ENCODE measurements around the gene GPR158. TPM values are rescaled to one million over a fixed set of nuclear protein-coding genes. Genes with fewer than 3 reads are reported as not detected.

Gene GPR158
- total RNA-seq, 1 experiment from 2014 or later = 2.9 TPM

DNA sequence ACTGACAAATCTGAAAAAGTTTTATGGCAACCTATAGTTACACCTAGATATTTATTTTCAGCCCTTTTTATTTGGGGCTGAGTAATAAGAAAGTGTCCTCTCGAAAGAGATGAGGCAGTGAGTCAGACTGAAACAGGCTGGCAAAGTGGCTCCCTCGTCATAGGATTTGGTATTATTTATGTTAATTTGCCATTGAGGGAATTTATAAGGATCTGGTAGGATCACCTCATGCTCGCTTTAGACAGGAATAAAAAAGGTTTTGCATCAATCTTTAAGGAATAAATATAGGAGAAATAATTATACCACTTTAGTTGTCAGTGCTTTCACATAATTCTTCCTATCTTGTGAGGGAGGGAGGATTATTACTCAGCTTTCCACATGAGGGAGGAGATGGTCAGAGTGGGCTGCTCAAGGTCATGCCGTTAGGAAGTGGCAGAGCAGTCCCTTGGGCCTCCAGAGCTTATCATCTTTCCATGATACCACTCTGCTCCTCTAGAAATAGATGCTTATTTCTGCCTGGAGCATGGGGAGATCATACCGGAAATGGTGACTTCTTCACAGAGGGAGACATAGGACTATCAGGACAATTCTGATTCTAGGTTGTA lies 356.8 kb downstream of the GPR158 start:
- ChIA-PET RAD21 (ENCODE audit: low non-redundant PET in 1 of 2, low total read pairs in 2 of 2, uncharacterized antibody in 2 of 2, unreplicated experiment in 2 of 2) (no interaction called here), POLR2A (no interaction called here), CTCF (no interaction called here)
- Histone ChIP-seq H3K9ac (ENCODE audit: low read length) (no peak overlapping the region), H3K4me2 (ENCODE audit: low read length) (no peak overlapping the region), H3K36me3 (ENCODE audit: control insufficient read depth in 1 of 2, insufficient read depth in 2 of 2, low read length in 2 of 2) (no peaks in the 10 kb centered on the region), H3K4me3 (replicated peaks in 1 of 2; ENCODE audit: low read depth in 1 of 2, low read length in 2 of 2) (no peak overlapping the region), H3K4me1 (ENCODE audit: control insufficient read depth in 1 of 2, insufficient read depth in 2 of 2, low read length in 2 of 2) (no peaks in the 10 kb centered on the region), H3K27ac (ENCODE audit: low read depth, low read length) (no peak overlapping the region), H3K79me2 (ENCODE audit: insufficient read depth, low read length) (no peaks in the 10 kb centered on the region), H3K27me3 (ENCODE audit: insufficient read depth, low read length) (no peaks in the 10 kb centered on the region), H4K20me1 (ENCODE audit: insufficient read depth) (no peaks in the 10 kb centered on the region), H3K9me2 (ENCODE audit: insufficient read depth) (no peaks in the 10 kb centered on the region), H2AFZ (ENCODE audit: low read depth, low read length, poor library complexity, severe bottlenecking) (no peak overlapping the region), H3K9me3 (ENCODE audit: control insufficient read depth in 1 of 2, insufficient read depth in 1 of 2, low read depth in 1 of 2, low read length in 2 of 2) (no peaks in the 10 kb centered on the region)
- ATAC-seq (no peak), DNase-seq (ENCODE audit: low read depth, low spot score) (no peak)
- no peak for TF ChIP-seq CBX3 (IDR thresholded peaks at IDR 0.05; ENCODE audit: low read depth)
- TF ChIP-seq, protein P1, sequence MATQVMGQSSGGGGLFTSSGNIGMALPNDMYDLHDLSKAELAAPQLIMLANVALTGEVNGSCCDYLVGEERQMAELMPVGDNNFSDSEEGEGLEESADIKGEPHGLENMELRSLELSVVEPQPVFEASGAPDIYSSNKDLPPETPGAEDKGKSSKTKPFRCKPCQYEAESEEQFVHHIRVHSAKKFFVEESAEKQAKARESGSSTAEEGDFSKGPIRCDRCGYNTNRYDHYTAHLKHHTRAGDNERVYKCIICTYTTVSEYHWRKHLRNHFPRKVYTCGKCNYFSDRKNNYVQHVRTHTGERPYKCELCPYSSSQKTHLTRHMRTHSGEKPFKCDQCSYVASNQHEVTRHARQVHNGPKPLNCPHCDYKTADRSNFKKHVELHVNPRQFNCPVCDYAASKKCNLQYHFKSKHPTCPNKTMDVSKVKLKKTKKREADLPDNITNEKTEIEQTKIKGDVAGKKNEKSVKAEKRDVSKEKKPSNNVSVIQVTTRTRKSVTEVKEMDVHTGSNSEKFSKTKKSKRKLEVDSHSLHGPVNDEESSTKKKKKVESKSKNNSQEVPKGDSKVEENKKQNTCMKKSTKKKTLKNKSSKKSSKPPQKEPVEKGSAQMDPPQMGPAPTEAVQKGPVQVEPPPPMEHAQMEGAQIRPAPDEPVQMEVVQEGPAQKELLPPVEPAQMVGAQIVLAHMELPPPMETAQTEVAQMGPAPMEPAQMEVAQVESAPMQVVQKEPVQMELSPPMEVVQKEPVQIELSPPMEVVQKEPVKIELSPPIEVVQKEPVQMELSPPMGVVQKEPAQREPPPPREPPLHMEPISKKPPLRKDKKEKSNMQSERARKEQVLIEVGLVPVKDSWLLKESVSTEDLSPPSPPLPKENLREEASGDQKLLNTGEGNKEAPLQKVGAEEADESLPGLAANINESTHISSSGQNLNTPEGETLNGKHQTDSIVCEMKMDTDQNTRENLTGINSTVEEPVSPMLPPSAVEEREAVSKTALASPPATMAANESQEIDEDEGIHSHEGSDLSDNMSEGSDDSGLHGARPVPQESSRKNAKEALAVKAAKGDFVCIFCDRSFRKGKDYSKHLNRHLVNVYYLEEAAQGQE (IDR thresholded peaks at IDR 0.05; ENCODE audit: low read depth) = no peak
- no peak for TF ChIP-seq SP1 (IDR thresholded peaks at IDR 0.05; ENCODE audit: low read depth)
- TF ChIP-seq SIN3A (IDR thresholded peaks at IDR 0.05; ENCODE audit: low read depth) = no peak
- TF ChIP-seq, protein P2, sequence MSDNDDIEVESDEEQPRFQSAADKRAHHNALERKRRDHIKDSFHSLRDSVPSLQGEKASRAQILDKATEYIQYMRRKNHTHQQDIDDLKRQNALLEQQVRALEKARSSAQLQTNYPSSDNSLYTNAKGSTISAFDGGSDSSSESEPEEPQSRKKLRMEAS (IDR thresholded peaks at IDR 0.05) = no peak
- TF ChIP-seq, protein P3, sequence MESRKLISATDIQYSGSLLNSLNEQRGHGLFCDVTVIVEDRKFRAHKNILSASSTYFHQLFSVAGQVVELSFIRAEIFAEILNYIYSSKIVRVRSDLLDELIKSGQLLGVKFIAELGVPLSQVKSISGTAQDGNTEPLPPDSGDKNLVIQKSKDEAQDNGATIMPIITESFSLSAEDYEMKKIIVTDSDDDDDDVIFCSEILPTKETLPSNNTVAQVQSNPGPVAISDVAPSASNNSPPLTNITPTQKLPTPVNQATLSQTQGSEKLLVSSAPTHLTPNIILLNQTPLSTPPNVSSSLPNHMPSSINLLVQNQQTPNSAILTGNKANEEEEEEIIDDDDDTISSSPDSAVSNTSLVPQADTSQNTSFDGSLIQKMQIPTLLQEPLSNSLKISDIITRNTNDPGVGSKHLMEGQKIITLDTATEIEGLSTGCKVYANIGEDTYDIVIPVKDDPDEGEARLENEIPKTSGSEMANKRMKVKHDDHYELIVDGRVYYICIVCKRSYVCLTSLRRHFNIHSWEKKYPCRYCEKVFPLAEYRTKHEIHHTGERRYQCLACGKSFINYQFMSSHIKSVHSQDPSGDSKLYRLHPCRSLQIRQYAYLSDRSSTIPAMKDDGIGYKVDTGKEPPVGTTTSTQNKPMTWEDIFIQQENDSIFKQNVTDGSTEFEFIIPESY (IDR thresholded peaks at IDR 0.05; ENCODE audit: extremely low read depth, insufficient replicate concordance, low read length) = no peak
- TF ChIP-seq EGR1 (IDR thresholded peaks at IDR 0.05; ENCODE audit: low read depth) = no peak
- TF ChIP-seq ELF1 (IDR thresholded peaks at IDR 0.05; ENCODE audit: borderline replicate concordance, low read depth) = no peak
- no peak for TF ChIP-seq ZNF274 (IDR thresholded peaks at IDR 0.05; ENCODE audit: low read depth, low read length)
- no peak for TF ChIP-seq JUND (IDR thresholded peaks at IDR 0.05)
- no peak for TF ChIP-seq ZFX (IDR thresholded peaks at IDR 0.05)
- TF ChIP-seq, protein P4, sequence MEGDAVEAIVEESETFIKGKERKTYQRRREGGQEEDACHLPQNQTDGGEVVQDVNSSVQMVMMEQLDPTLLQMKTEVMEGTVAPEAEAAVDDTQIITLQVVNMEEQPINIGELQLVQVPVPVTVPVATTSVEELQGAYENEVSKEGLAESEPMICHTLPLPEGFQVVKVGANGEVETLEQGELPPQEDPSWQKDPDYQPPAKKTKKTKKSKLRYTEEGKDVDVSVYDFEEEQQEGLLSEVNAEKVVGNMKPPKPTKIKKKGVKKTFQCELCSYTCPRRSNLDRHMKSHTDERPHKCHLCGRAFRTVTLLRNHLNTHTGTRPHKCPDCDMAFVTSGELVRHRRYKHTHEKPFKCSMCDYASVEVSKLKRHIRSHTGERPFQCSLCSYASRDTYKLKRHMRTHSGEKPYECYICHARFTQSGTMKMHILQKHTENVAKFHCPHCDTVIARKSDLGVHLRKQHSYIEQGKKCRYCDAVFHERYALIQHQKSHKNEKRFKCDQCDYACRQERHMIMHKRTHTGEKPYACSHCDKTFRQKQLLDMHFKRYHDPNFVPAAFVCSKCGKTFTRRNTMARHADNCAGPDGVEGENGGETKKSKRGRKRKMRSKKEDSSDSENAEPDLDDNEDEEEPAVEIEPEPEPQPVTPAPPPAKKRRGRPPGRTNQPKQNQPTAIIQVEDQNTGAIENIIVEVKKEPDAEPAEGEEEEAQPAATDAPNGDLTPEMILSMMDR (IDR thresholded peaks at IDR 0.05 in 2 of 3, conservative IDR thresholded peaks at IDR 0.05 in 1 of 3; ENCODE audit: borderline replicate concordance in 1 of 3, insufficient read depth in 1 of 3, low read depth in 2 of 3, low read length in 2 of 3) = no peak
- TF ChIP-seq CEBPB (IDR thresholded peaks at IDR 0.05; ENCODE audit: low read depth) = no peak
- TF ChIP-seq RAD21 (IDR thresholded peaks at IDR 0.05; ENCODE audit: low read depth) = no peak
- no peak for TF ChIP-seq POLR2AphosphoS5 (IDR thresholded peaks at IDR 0.05; ENCODE audit: low read depth, low read length)
- TF ChIP-seq EZH2 (IDR thresholded peaks at IDR 0.05) = no peak
- TF ChIP-seq EZH2phosphoT487 (IDR thresholded peaks at IDR 0.05; ENCODE audit: borderline replicate concordance) = no peak
- BruUV-seq (replicated peaks) = no TSS peak
- intact Hi-C loops (cut with micrococcal nuclease) = no loop called here
